Large intestine (tissue), 3 donors: ENCODE data around the gene DCAF11. TPM values are rescaled to one million over a fixed set of nuclear protein-coding genes. Genes with fewer than 3 reads are reported as not detected.

Source experiments
- DNase-seq, 2 donors: peaks; one replicate each; pipeline versions ENCODE4 v3.0.0 to v3.0.0-alpha.2; 2013
- H3K27ac ChIP-seq: one replicate; pipeline ENCODE4 v1.5.1; 2013; ENCODE audit warnings: low read length
- H3K27me3 ChIP-seq: 2 replicates; pipeline ENCODE4 v1.6.1; 2013; ENCODE audit warnings: low read length; ENCODE audit not compliant: control insufficient read depth, insufficient read depth
- H3K36me3 ChIP-seq: 2 replicates; pipeline ENCODE4 v1.6.1; 2013; ENCODE audit warnings: low read length; ENCODE audit not compliant: control insufficient read depth, insufficient read depth
- H3K4me1 ChIP-seq: one replicate; pipeline ENCODE4 v1.6.1; 2013; ENCODE audit warnings: low read length; ENCODE audit not compliant: control insufficient read depth, insufficient read depth
- H3K4me3 ChIP-seq: one replicate; pipeline ENCODE4 v1.5.1; 2013; ENCODE audit warnings: low read length
- H3K9me3 ChIP-seq: one replicate; pipeline ENCODE4 v1.6.1; 2013; ENCODE audit warnings: mild to moderate bottlenecking, low read depth, low read length, moderate library complexity; ENCODE audit not compliant: control insufficient read depth
- WGBS: methylation state at CpG from one replicate; pipeline ENCODE4 v1.1.5; 2013; ENCODE audit warnings: low lambda C conversion rate; ENCODE audit not compliant: insufficient coverage; 5-methylcytosine and 5-hydroxymethylcytosine counted together
- polyA plus RNA-seq: library from polyadenylated mRNA; unstranded; fragments of 120-200 nt; gene quantifications from one replicate; pipeline ENCODE4 v1.2.1, GENCODE V29; 2013

DCAF11 gene
- polyA plus RNA-seq, 1 donor: 98.9 TPM

- peaks cover 20% of the 10 kb centered on the region for H3K36me3 ChIP-seq
- peaks cover 23% of the 10 kb centered on the region for H3K4me1 ChIP-seq
- H3K27me3 ChIP-seq: no peaks in the 10 kb centered on the region
- WGBS: no CpG with 5 or more reads among the region's 1 CpG
- H3K27ac ChIP-seq: no peak overlapping the region
- H3K4me3 ChIP-seq: no peak overlapping the region
- no peaks in the 10 kb centered on the region for H3K9me3 ChIP-seq
- no peak for DNase-seq
Observed at GRCh38 chr14:24133735-24134134, 19.2 kb downstream of the DCAF11 start.

DNA sequence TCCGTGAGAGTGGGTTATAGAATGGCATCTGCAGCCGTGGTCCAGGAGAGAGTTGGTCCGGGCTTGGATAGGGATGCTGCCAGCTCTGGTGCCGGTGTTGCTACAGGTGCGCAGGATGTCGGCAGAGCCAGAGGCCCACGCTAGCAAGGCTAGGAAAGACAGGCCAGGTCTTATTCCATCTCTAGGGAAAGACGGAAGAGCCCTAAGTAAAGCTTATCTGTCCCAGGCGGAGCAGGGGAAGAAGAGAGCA is 20.9 kb downstream of the DCAF11 start:
- H3K9me3 ChIP-seq: no peaks in the 10 kb centered on the region
- no CpG with 5 or more reads among the region's 9 CpGs for WGBS
- H3K27me3 ChIP-seq: no peaks in the 10 kb centered on the region
- H3K27ac ChIP-seq: peak overlapping the region; percentile 85
- H3K36me3 ChIP-seq: peaks cover 29% of the 10 kb centered on the region
- peaks cover 33% of the 10 kb centered on the region for H3K4me1 ChIP-seq
- peak overlapping the region; percentile 57 for H3K4me3 ChIP-seq
- DNase-seq: no peak

- Histone ChIP-seq H3K27me3 (no peaks in the 10 kb centered on the region), H3K9me3 (no peaks in the 10 kb centered on the region), H3K4me1 (peaks cover 33% of the 10 kb centered on the region), H3K36me3 (peaks cover 29% of the 10 kb centered on the region), H3K27ac (peak within 1 kb of the TSS; percentile 85), H3K4me3 (peak within 1 kb of the TSS; percentile 83)
- peak; percentile 95 to 97 for DNase-seq
- WGBS: no CpG with 5 or more reads among the region's 75 CpGs
Observed at GRCh38 chr14:24135834-24136683, 21.5 kb downstream of the DCAF11 start, which contains the start of gene PSME1. PSME1 (plus strand) TSS chr14:24136194; CDS start chr14:24136263, 69 bp downstream.

- H3K9me3 ChIP-seq: no peaks in the 10 kb centered on the region
- peaks cover 33% of the 10 kb centered on the region for H3K4me1 ChIP-seq
- peak overlapping the region; percentile 70 for H3K27ac ChIP-seq
- peak overlapping the region; percentile 83 for H3K4me3 ChIP-seq
- peaks cover 29% of the 10 kb centered on the region for H3K36me3 ChIP-seq
- WGBS: no CpG with 5 or more reads among the region's 13 CpGs
- peak in 1 of 2 donors; percentile 27 for DNase-seq
- H3K27me3 ChIP-seq: no peaks in the 10 kb centered on the region
Observed at GRCh38 chr14:24136684-24137528, 22.3 kb downstream of the DCAF11 start.

- no peaks in the 10 kb centered on the region for H3K9me3 ChIP-seq
- H3K27ac ChIP-seq: no peak overlapping the region
- peaks cover 39% of the 10 kb centered on the region for H3K4me1 ChIP-seq
- no CpG with 5 or more reads among the region's 8 CpGs for WGBS
- no peaks in the 10 kb centered on the region for H3K27me3 ChIP-seq
- H3K4me3 ChIP-seq: no peak overlapping the region
- peaks cover 26% of the 10 kb centered on the region for H3K36me3 ChIP-seq
- no peak for DNase-seq
Observed at GRCh38 chr14:24137529-24138395, 23.2 kb downstream of the DCAF11 start.

- no peak overlapping the region for H3K4me3 ChIP-seq
- H3K4me1 ChIP-seq: peaks cover 48% of the 10 kb centered on the region
- no peaks in the 10 kb centered on the region for H3K9me3 ChIP-seq
- H3K27ac ChIP-seq: no peak overlapping the region
- no CpG with 5 or more reads among the region's 13 CpGs for WGBS
- DNase-seq: no peak
- H3K36me3 ChIP-seq: peaks cover 32% of the 10 kb centered on the region
- no peaks in the 10 kb centered on the region for H3K27me3 ChIP-seq
Observed at GRCh38 chr14:24138396-24139271, 24.1 kb downstream of the DCAF11 start.

- H3K9me3 ChIP-seq: no peaks in the 10 kb centered on the region
- H3K36me3 ChIP-seq: peaks cover 38% of the 10 kb centered on the region
- no peak overlapping the region for H3K27ac ChIP-seq
- H3K4me3 ChIP-seq: no peak overlapping the region
- no peak for DNase-seq
- peaks cover 52% of the 10 kb centered on the region for H3K4me1 ChIP-seq
- no CpG with 5 or more reads among the region's 9 CpGs for WGBS
- no peaks in the 10 kb centered on the region for H3K27me3 ChIP-seq
Observed at GRCh38 chr14:24139272-24139934, 24.8 kb downstream of the DCAF11 start.

DNA sequence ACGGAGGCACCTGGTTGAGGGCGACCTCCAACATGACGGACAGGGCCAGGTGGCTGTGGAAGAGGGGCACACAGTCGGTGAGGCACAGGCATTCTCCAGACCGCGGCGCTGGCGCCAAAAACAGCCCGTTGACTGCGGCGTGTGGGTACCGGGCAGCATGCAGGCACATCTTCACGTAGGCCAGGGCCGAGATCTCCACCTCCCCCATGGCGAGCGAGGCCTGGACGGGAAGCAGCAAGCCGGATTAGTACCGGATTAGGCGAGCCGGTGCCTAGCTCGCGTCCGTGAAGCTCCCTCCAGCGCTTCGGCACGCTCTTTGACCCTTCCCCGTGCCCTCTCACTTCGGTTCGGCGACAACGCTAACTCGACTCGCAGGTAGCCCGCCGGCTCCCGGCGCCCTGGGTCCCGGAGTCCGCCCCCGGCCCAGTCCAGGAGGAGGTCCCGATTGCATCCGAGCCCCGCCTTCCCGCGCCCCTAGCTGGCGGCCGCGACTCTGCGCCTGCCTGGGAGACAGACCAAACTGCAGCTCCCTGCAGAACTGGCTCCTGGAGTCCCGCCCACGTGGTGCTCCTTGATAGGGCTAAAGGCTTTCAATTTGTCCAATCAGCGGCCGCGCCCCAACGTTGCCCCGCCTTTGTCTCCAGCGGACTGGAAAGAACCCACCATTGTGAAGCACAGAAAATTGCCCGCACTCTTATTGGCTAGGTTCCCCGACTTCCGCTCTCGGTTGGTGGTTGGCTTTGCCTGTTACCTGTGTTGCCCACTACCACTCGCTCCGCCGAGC is 26.7 kb downstream of the DCAF11 start, which contains the start of gene EMC9:
Gene EMC9 (minus strand): TSS at position 495 of the 784 bp plus-strand sequence. CDS start 287 bp downstream, at position 208.
- peak within 1 kb of the TSS; percentile 91 for H3K4me3 ChIP-seq
- DNase-seq: peak; percentile 99 to 100
- WGBS: no CpG with 5 or more reads among the region's 65 CpGs
- peaks cover 40% of the 10 kb centered on the region for H3K36me3 ChIP-seq
- H3K9me3 ChIP-seq: no peaks in the 10 kb centered on the region
- peak within 1 kb of the TSS; percentile 95 for H3K27ac ChIP-seq
- no peaks in the 10 kb centered on the region for H3K27me3 ChIP-seq
- peaks cover 62% of the 10 kb centered on the region for H3K4me1 ChIP-seq
